PC-3 (cell line): Measurements from ENCODE around the gene GRIP1. TPM values are rescaled to one million over a fixed set of nuclear protein-coding genes. Genes with fewer than 3 reads are reported as not detected.

Experiments
- ATAC-seq: fragments of 200-7000 bp; cut with Tn5 transposase; 2 replicates; pipeline ENCODE4 v1.9.1; 2020; ENCODE audit warnings: mild to moderate bottlenecking, moderate library complexity
- BruUV-seq: library from RNA; stranded (reverse); fragments of 400-500 nt; replicated peaks from 2 replicates; lab custom pipeline; 2021; lab: Mats Ljungman, UMichigan
- CTCF ChIA-PET: fragments of 300-600 bp; sonication (Branson Sonifier 250); formaldehyde crosslinking; loops from one replicate; lab custom pipeline; 2022; ENCODE audit warnings: antibody characterized with exemption; lab: Charles Lee
- POLR2A ChIA-PET: fragments of 300-600 bp; sonication (Branson Sonifier 250); formaldehyde crosslinking; loops from one replicate; lab custom pipeline; 2022; ENCODE audit warnings: antibody characterized with exemption; ENCODE audit not compliant: unreplicated experiment; lab: Charles Lee
- DNase-seq: peaks from one replicate; pipeline ENCODE4 v3.0.0-alpha.2; 2015
- H2AFZ ChIP-seq: fragments of 300-600 bp; sonication (generic); 2 replicates; pipeline ENCODE4 v1.6.0; 2016; ENCODE audit warnings: antibody characterized with exemption, low read length
- H3F3A ChIP-seq: fragments of 300-600 bp; sonication (generic); one replicate; pipeline ENCODE4 v1.6.0; 2017; ENCODE audit warnings: antibody characterized with exemption, low read length, control low read depth, mild to moderate bottlenecking; ENCODE audit not compliant: unreplicated experiment
- H3K27ac ChIP-seq: fragments of 300-600 bp; sonication (generic); 2 replicates; pipeline ENCODE4 v1.5.1; 2016; ENCODE audit warnings: mild to moderate bottlenecking, low read length
- H3K27me3 ChIP-seq: fragments of 300-600 bp; sonication (generic); 2 replicates; pipeline ENCODE4 v1.6.1; 2016; ENCODE audit warnings: low read length, mixed read lengths
- H3K36me3 ChIP-seq: fragments of 300-600 bp; sonication (generic); 2 replicates; pipeline ENCODE4 v1.6.1; 2016; ENCODE audit warnings: low read depth, mixed run types, low read length, mixed read lengths
- H3K4me1 ChIP-seq: fragments of 300-600 bp; sonication (generic); 2 replicates; pipeline ENCODE4 v1.5.1; 2016; ENCODE audit warnings: low read length; ENCODE audit not compliant: insufficient read depth
- H3K4me2 ChIP-seq: fragments of 300-600 bp; sonication (generic); 2 replicates; pipeline ENCODE4 v1.6.0; 2016; ENCODE audit warnings: low read length
- H3K4me3 ChIP-seq: fragments of 300-600 bp; sonication (generic); 2 replicates; pipeline ENCODE4 v1.5.1; 2016; ENCODE audit warnings: mild to moderate bottlenecking, low read length, mixed read lengths
- H3K79me2 ChIP-seq: fragments of 300-600 bp; sonication (generic); 2 replicates; pipeline ENCODE4 v1.6.1; 2017; ENCODE audit warnings: low read length, mixed read lengths
- H3K9ac ChIP-seq: fragments of 300-600 bp; sonication (generic); 2 replicates; pipeline ENCODE4 v1.6.0; 2016; ENCODE audit warnings: mild to moderate bottlenecking, low read length
- H3K9me2 ChIP-seq: fragments of 300-600 bp; sonication (generic); replicated peaks from 2 replicates; pipeline ENCODE4 v1.6.1; 2016; ENCODE audit warnings: mixed run types, low read length, mixed read lengths
- H3K9me3 ChIP-seq: fragments of 300-600 bp; sonication (generic); 2 replicates; pipeline ENCODE4 v1.6.1; 2016; ENCODE audit warnings: low read length, mixed read lengths
- H4K20me1 ChIP-seq: fragments of 300-600 bp; sonication (generic); 2 replicates; pipeline ENCODE4 v1.6.1; 2016; ENCODE audit warnings: low read length, mixed read lengths
- EZH2 ChIP-seq: fragments of 300-600 bp; sonication (generic); IDR thresholded peaks from one replicate; pipeline ENCODE4 v1.6.1; 2017; ENCODE audit warnings: antibody characterized with exemption, mild to moderate bottlenecking, low read length; ENCODE audit not compliant: unreplicated experiment
- EZH2phosphoT487 ChIP-seq: fragments of 300-600 bp; sonication (generic); IDR thresholded peaks from 2 replicates; pipeline ENCODE4 v1.6.1; 2018; ENCODE audit warnings: mild to moderate bottlenecking, antibody characterized with exemption, low read length, borderline replicate concordance
- intact Hi-C: fragments of 100-400 bp; cut with micrococcal nuclease; formaldehyde crosslinking; loops from 2 replicates; pipeline ENCODE4 v1.9.0; 2023
- total RNA-seq: library from RNA; depleted of rRNA; stranded (reverse); fragments of >200 nt; gene quantifications from 2 replicates; pipeline ENCODE4 v1.2.3, GENCODE V29; 2014
- TF ChIP-seq, protein P1 (sequence below): fragments of 300-600 bp; sonication (generic); conservative IDR thresholded peaks from 2 replicates; pipeline ENCODE4 v1.5.1; 2017; ENCODE audit warnings: antibody characterized with exemption, low read depth, mild to moderate bottlenecking, low read length

Gene GRIP1
- total RNA-seq, 1 experiment from 2014 or later = 2.0 TPM

DNA sequence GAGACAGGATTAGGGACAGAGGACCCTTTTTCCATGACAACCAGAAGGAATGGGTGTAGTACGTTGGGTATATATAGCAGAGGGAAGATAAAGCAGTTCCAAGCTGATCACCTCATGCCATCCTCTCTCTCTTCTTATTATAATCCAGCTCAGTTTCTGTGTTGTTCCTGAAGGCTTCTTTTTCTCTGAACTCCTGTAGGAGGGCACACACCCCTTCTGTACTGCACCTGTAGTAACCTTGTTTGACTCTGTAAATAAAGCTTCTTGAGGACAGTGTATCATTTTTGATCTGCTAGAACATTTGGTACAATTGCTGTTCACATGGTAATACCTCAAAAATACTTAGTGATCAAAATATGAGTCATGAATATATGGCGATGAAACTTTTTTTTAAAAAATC is 343.1 kb downstream of the GRIP1 start:
- no peak overlapping the region for H3K9ac ChIP-seq
- no peaks in the 10 kb centered on the region for H3K79me2 ChIP-seq
- no peaks in the 10 kb centered on the region for H3F3A ChIP-seq
- intact Hi-C loops = no loop called here
- ATAC-seq (no peak), DNase-seq (no peak)
- H3K27me3 ChIP-seq = no peaks in the 10 kb centered on the region
- no peak overlapping the region for H2AFZ ChIP-seq
- H3K27ac ChIP-seq = no peak overlapping the region
- BruUV-seq = no TSS peak
- H4K20me1 ChIP-seq = no peaks in the 10 kb centered on the region
- no peaks in the 10 kb centered on the region for H3K36me3 ChIP-seq
- no peak overlapping the region for H3K4me2 ChIP-seq
- H3K9me3 ChIP-seq = no peaks in the 10 kb centered on the region
- TF ChIP-seq EZH2phosphoT487 (no peak), EZH2 (no peak)
- TF ChIP-seq, protein P1, sequence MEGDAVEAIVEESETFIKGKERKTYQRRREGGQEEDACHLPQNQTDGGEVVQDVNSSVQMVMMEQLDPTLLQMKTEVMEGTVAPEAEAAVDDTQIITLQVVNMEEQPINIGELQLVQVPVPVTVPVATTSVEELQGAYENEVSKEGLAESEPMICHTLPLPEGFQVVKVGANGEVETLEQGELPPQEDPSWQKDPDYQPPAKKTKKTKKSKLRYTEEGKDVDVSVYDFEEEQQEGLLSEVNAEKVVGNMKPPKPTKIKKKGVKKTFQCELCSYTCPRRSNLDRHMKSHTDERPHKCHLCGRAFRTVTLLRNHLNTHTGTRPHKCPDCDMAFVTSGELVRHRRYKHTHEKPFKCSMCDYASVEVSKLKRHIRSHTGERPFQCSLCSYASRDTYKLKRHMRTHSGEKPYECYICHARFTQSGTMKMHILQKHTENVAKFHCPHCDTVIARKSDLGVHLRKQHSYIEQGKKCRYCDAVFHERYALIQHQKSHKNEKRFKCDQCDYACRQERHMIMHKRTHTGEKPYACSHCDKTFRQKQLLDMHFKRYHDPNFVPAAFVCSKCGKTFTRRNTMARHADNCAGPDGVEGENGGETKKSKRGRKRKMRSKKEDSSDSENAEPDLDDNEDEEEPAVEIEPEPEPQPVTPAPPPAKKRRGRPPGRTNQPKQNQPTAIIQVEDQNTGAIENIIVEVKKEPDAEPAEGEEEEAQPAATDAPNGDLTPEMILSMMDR = no peak
- ChIA-PET CTCF (no interaction called here), POLR2A (no interaction called here)
- no peak overlapping the region for H3K4me3 ChIP-seq
- no peaks in the 10 kb centered on the region for H3K4me1 ChIP-seq
- H3K9me2 ChIP-seq = no peaks in the 10 kb centered on the region

- Histone ChIP-seq H3F3A (no peaks in the 10 kb centered on the region), H2AFZ (no peak overlapping the region), H3K9me3 (no peaks in the 10 kb centered on the region), H3K27ac (no peak overlapping the region), H4K20me1 (no peaks in the 10 kb centered on the region), H3K4me2 (no peak overlapping the region), H3K79me2 (no peaks in the 10 kb centered on the region), H3K4me3 (no peak overlapping the region), H3K9me2 (no peaks in the 10 kb centered on the region), H3K4me1 (no peaks in the 10 kb centered on the region), H3K36me3 (no peaks in the 10 kb centered on the region), H3K27me3 (no peaks in the 10 kb centered on the region), H3K9ac (no peak overlapping the region)
- POLR2A ChIA-PET = no interaction called here
- DNase-seq (no peak), ATAC-seq (no peak)
- CTCF ChIA-PET = no interaction called here
- no TSS peak for BruUV-seq
- intact Hi-C loops = no loop called here
- TF ChIP-seq EZH2phosphoT487 (no peak), EZH2 (no peak)
- TF ChIP-seq, protein P1 = no peak
Measured at GRCh38 chr12:66331814-66332213, 347.1 kb downstream of the GRIP1 start.

- TF ChIP-seq EZH2 (no peak), EZH2phosphoT487 (no peak)
- TF ChIP-seq, protein P1 = no peak
- no TSS peak for BruUV-seq
- Histone ChIP-seq H3K27me3 (no peaks in the 10 kb centered on the region), H3K9ac (no peak overlapping the region), H2AFZ (no peak overlapping the region), H3K4me3 (no peak overlapping the region), H3K9me3 (no peaks in the 10 kb centered on the region), H3K9me2 (no peaks in the 10 kb centered on the region), H3K36me3 (no peaks in the 10 kb centered on the region), H3K27ac (no peak overlapping the region), H3K4me1 (no peaks in the 10 kb centered on the region), H3K79me2 (no peaks in the 10 kb centered on the region), H4K20me1 (no peaks in the 10 kb centered on the region), H3K4me2 (no peak overlapping the region), H3F3A (no peaks in the 10 kb centered on the region)
- CTCF ChIA-PET = no interaction called here
- POLR2A ChIA-PET = no interaction called here
- intact Hi-C loops = no loop called here
- ATAC-seq (no peak), DNase-seq (no peak)
Measured at GRCh38 chr12:66331016-66331415, 347.9 kb downstream of the GRIP1 start.
